Measurements from ENCODE around the gene PPP6R1. TPM values are rescaled to one million over a fixed set of nuclear protein-coding genes. Genes with fewer than 3 reads are reported as not detected.
A peak's percentile ranks its signal among the peaks of the same experiment; 100 is the strongest.

PPP6R1 gene
- total and polyA plus RNA-seq, 11 donors: 28.6 to 60.4 (median 41.1) TPM

- Histone ChIP-seq H3K27me3 (no peaks in the 10 kb centered on the region), H3K27ac (peak overlapping the region in 7 of 12 donors; percentile 2 to 98 (median 34)), H3K9me3 (no peaks in the 10 kb centered on the region), H3K4me1 (peaks cover 2 to 94% (median 69%) of the 10 kb centered on the region in 12 donors), H3K4me3 (peak overlapping the region in 1 of 12 donors; percentile 17), H3K36me3 (peaks cover 0 to 11% (median 3%) of the 10 kb centered on the region in 9 donors)
- intact Hi-C loops (cut with DNase I): no loop called here
- peak in 1 of 5 donors; percentile 17 for DNase-seq
- ATAC-seq: peak in 1 of 4 donors; percentile 35
- TF ChIP-seq POLR2A (IDR thresholded peaks at IDR 0.05): no peak
- WGBS, 4 donors: 57 to 61% (median 60%) methylated on average over 19 of the region's 19 CpGs
Observed at GRCh38 chr19:55251341-55252081, 7.3 kb downstream of the PPP6R1 start.

GRCh38 chr19:55250262-55251036 lies 8.4 kb downstream of the PPP6R1 start:
- Histone ChIP-seq H3K27ac (peak overlapping the region in 2 of 12 donors; percentile 54 to 98), H3K4me1 (peaks cover 2 to 83% (median 58%) of the 10 kb centered on the region in 12 donors), H3K9me3 (no peaks in the 10 kb centered on the region), H3K27me3 (no peaks in the 10 kb centered on the region), H3K4me3 (no peak overlapping the region), H3K36me3 (peaks cover 0 to 21% (median 14%) of the 10 kb centered on the region in 9 donors)
- ATAC-seq: no peak
- intact Hi-C loops (cut with DNase I): no loop called here
- TF ChIP-seq, protein P1, sequence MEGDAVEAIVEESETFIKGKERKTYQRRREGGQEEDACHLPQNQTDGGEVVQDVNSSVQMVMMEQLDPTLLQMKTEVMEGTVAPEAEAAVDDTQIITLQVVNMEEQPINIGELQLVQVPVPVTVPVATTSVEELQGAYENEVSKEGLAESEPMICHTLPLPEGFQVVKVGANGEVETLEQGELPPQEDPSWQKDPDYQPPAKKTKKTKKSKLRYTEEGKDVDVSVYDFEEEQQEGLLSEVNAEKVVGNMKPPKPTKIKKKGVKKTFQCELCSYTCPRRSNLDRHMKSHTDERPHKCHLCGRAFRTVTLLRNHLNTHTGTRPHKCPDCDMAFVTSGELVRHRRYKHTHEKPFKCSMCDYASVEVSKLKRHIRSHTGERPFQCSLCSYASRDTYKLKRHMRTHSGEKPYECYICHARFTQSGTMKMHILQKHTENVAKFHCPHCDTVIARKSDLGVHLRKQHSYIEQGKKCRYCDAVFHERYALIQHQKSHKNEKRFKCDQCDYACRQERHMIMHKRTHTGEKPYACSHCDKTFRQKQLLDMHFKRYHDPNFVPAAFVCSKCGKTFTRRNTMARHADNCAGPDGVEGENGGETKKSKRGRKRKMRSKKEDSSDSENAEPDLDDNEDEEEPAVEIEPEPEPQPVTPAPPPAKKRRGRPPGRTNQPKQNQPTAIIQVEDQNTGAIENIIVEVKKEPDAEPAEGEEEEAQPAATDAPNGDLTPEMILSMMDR (IDR thresholded peaks at IDR 0.05): no peak
- no peak for TF ChIP-seq POLR2A (IDR thresholded peaks at IDR 0.05)
- peak in 1 of 5 donors; percentile 51 for DNase-seq
- WGBS, 4 donors: 87 to 93% (median 92%) methylated on average over 14 to 18 of the region's 18 CpGs

DNA sequence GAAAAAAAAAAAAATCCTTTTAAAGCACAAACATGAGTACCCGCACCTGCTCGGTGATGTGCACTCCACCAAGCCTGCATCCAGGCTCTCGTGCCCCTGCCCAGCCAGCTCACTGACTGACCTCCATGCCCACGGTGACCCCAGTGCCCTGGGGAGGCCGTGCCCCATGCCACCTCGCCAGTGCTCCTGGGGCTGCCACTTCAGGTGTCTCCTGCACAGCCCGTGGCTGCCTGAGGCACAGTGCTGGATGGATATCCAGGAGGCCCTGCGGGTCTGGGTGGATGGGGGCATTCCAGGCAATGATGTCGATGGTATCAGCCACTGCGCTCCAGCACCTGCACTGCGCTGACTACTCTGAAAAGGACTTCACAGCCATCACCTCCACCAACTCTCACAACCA lies 9.0 kb downstream of the PPP6R1 start:
- WGBS, 4 donors: 89 to 94% (median 93%) methylated on average over 10 to 11 of the region's 11 CpGs
- H3K27ac ChIP-seq: no peak overlapping the region
- peaks cover 0 to 27% (median 20%) of the 10 kb centered on the region in 9 donors for H3K36me3 ChIP-seq
- intact Hi-C loops (cut with DNase I): no loop called here
- H3K27me3 ChIP-seq: no peaks in the 10 kb centered on the region
- H3K4me3 ChIP-seq: no peak overlapping the region
- TF ChIP-seq, protein P1 (IDR thresholded peaks at IDR 0.05): no peak
- no peak for TF ChIP-seq POLR2A (IDR thresholded peaks at IDR 0.05)
- H3K4me1 ChIP-seq: peaks cover 2 to 77% (median 52%) of the 10 kb centered on the region in 12 donors
- H3K9me3 ChIP-seq: no peaks in the 10 kb centered on the region
- DNase-seq (peak in 1 of 5 donors; percentile 40), ATAC-seq (no peak)

DNA sequence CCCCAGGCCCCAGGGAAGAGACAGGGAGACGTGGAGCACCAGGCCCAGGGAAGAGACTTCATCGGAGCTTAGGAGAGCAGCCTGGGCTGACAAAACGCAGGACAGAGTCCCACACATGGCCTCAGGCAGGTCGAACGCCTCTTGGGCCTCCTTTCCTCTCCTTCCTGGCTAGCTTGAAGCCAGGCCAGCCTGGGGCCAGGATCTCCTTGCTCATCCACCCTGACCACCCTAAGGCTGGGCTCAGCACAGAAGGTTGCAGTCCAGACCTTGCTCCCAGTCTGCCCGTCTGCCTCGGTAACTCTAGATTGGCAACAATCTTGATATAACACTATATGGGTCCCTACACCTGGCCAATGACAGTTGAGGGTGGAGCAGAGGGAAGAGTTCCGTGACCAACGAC lies 10.1 kb downstream of the PPP6R1 start:
- Histone ChIP-seq H3K36me3 (peaks cover 0 to 39% (median 31%) of the 10 kb centered on the region in 9 donors), H3K4me3 (no peak overlapping the region), H3K4me1 (peaks cover 2 to 66% (median 43%) of the 10 kb centered on the region in 12 donors), H3K9me3 (no peaks in the 10 kb centered on the region), H3K27me3 (no peaks in the 10 kb centered on the region), H3K27ac (peak overlapping the region in 1 of 12 donors; percentile 17)
- intact Hi-C loops (cut with DNase I): no loop called here
- TF ChIP-seq, protein P1 (IDR thresholded peaks at IDR 0.05): no peak
- no peak for TF ChIP-seq POLR2A (IDR thresholded peaks at IDR 0.05)
- WGBS, 4 donors: 64 to 82% (median 70%) methylated on average over 7 to 9 of the region's 9 CpGs
- no peak for ATAC-seq
- DNase-seq: peak in 1 of 5 donors; percentile 13
